HUES6 (cell line): ENCODE data around the gene FCRL6.

Experiments used
- H3K27ac ChIP-seq: 2 replicates; pipeline ENCODE4 v1.7.0; 2013; ENCODE audit warnings: low read depth, mild to moderate bottlenecking, low read length, inconsistent platforms
- H3K27me3 ChIP-seq: 2 replicates; pipeline ENCODE4 v1.6.1; 2013; ENCODE audit warnings: low read length; ENCODE audit not compliant: control insufficient read depth, insufficient read depth
- H3K36me3 ChIP-seq: 2 replicates; pipeline ENCODE4 v1.6.1; 2013; ENCODE audit warnings: low read length; ENCODE audit not compliant: control insufficient read depth, insufficient read depth
- H3K4me1 ChIP-seq: 2 replicates; pipeline ENCODE4 v1.6.1; 2013; ENCODE audit warnings: low read length; ENCODE audit not compliant: control insufficient read depth, insufficient read depth
- H3K4me3 ChIP-seq: 2 replicates; pipeline ENCODE4 v1.5.1; 2013; ENCODE audit warnings: low read depth, low read length
- H3K9ac ChIP-seq: one replicate; pipeline ENCODE4 v1.6.1; 2013; ENCODE audit warnings: mild to moderate bottlenecking, low read length
- H3K9me3 ChIP-seq: 2 replicates; pipeline ENCODE4 v1.6.1; 2013; ENCODE audit warnings: low read depth, low read length; ENCODE audit not compliant: control insufficient read depth, insufficient read depth

FCRL6 gene

DNA sequence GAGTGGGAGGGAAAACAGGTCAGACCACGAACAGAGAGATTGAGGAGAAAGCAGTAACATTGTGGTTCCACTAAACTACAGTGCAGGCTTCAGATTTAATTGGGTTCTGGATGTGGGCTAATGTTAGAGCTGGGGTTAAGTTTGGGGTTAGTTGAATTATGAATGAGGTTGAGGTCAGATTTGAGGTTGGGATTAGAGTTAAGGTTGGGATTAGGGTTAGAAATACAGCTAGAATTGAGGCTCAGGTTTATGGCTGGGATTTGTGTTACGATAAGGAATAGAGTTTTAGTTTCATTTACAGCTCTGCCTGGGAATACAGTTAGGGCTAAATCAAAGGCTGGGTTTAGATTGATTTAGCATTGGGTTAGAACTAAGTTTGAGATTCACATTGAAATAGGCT, 62.1 kb downstream of the FCRL6 start:
- H3K9ac ChIP-seq, result no peak overlapping the region
- no peak overlapping the region for H3K4me3 ChIP-seq
- H3K36me3 ChIP-seq, result no peaks in the 10 kb centered on the region
- peaks cover 11% of the 10 kb centered on the region; the same call in 1 of the 2 replicates for H3K27me3 ChIP-seq
- H3K4me1 ChIP-seq, result peaks cover 19% of the 10 kb centered on the region
- no peaks in the 10 kb centered on the region for H3K9me3 ChIP-seq
- H3K27ac ChIP-seq, result no peak overlapping the region
